HepG2 (cell line): ENCODE results near the gene LAMB4.
A peak's percentile ranks its signal among the peaks of the same experiment; 100 is the strongest.

Source experiments
- CBX5 ChIP-seq: sonication (generic); formaldehyde crosslinking; IDR thresholded peaks from 2 replicates; pipeline ENCODE4 v1.4.0; 2020; ENCODE audit warnings: missing genetic modification reagents, borderline replicate concordance
- CEBPG ChIP-seq: IDR thresholded peaks from 2 replicates; pipeline ENCODE4 v1.6.1; 2016
- CTCF ChIP-seq: sonication (generic); formaldehyde crosslinking; IDR thresholded peaks from 2 replicates; pipeline ENCODE4 v1.5.0; 2020; ENCODE audit warnings: mild to moderate bottlenecking, missing genetic modification reagents, moderate library complexity
- EZH2 ChIP-seq: conservative IDR thresholded peaks from 2 replicates; pipeline ENCODE4 v1.6.1; 2012; ENCODE audit warnings: mild to moderate bottlenecking, low read depth, low read length, moderate library complexity
- HMG20A ChIP-seq: IDR thresholded peaks from 2 replicates; pipeline ENCODE4 v1.6.1; 2016; ENCODE audit warnings: borderline replicate concordance
- KDM1A ChIP-seq: IDR thresholded peaks from 2 replicates; pipeline ENCODE4 v1.6.1; 2016; ENCODE audit warnings: missing compliant biosample characterization
- KLF9 ChIP-seq: IDR thresholded peaks from 2 replicates; pipeline ENCODE4 v1.6.1; 2016; ENCODE audit warnings: low read depth
- NFIC ChIP-seq: IDR thresholded peaks from 2 replicates; pipeline ENCODE4 v1.6.1; 2012; ENCODE audit warnings: mild to moderate bottlenecking, low read length, inconsistent platforms
- RELA ChIP-seq: sonication (generic); formaldehyde crosslinking; IDR thresholded peaks from 2 replicates; pipeline ENCODE4 v1.4.0; 2020; ENCODE audit warnings: missing genetic modification reagents
- ZBTB1 ChIP-seq: sonication (generic); formaldehyde crosslinking; IDR thresholded peaks from 2 replicates; pipeline ENCODE4 v1.4.0; 2020; ENCODE audit warnings: missing genetic modification reagents, borderline replicate concordance
- ZBTB2 ChIP-seq: sonication (generic); formaldehyde crosslinking; IDR thresholded peaks from 2 replicates; pipeline ENCODE4 v1.8.0; 2022; ENCODE audit warnings: low read depth, missing genetic modification reagents
- ZKSCAN1 ChIP-seq: fragments of 150-350 bp; IDR thresholded peaks from 2 replicates; pipeline ENCODE4 v1.6.1; 2014; ENCODE audit warnings: low read length
- ZNF777 ChIP-seq: sonication (generic); formaldehyde crosslinking; IDR thresholded peaks from 2 replicates; pipeline ENCODE4 v1.4.0; 2020; ENCODE audit warnings: missing genetic modification reagents

GRCh38 chr7:108004220-108005142 lies 125.7 kb downstream of the LAMB4 start:
- no peak for TF ChIP-seq CTCF (CRISPR knock-in tag)
- TF ChIP-seq KLF9, result no peak
- TF ChIP-seq CBX5 (CRISPR knock-in tag), result no peak; the same call in 1 of the 2 replicates
- TF ChIP-seq HMG20A (CRISPR knock-in tag), result peak; percentile 16; the same call in 1 of the 2 replicates
- TF ChIP-seq ZNF777, result no peak
- no peak for TF ChIP-seq NFIC
- 0 out of 2 replicates have a peak, but pooled peaks have one; percentile 3 for TF ChIP-seq CEBPG (CRISPR knock-in tag)
- TF ChIP-seq ZBTB1 (CRISPR knock-in tag), result no peak
- TF ChIP-seq EZH2, result no peak
- no peak for TF ChIP-seq ZBTB2
- no peak for TF ChIP-seq RELA (CRISPR knock-in tag)
- TF ChIP-seq ZKSCAN1, result no peak
- no peak for TF ChIP-seq KDM1A (CRISPR knock-in tag)
